HG02642 (cell line): ENCODE results near the gene TRAK1.
"Not testable (repeated sequence)": the region's sequence is repeated elsewhere in the genome, so short reads cannot be mapped to it uniquely, and the experiment has no call there.

ENCODE experiments used
- ATAC-seq: cut with Tn5 transposase; IDR thresholded peaks from one replicate; pipeline ENCODE4 v1.9.1; 2021; ENCODE audit warnings: mild to moderate bottlenecking; ENCODE audit not compliant: unreplicated experiment, poor library complexity

TRAK1 gene, protein sequence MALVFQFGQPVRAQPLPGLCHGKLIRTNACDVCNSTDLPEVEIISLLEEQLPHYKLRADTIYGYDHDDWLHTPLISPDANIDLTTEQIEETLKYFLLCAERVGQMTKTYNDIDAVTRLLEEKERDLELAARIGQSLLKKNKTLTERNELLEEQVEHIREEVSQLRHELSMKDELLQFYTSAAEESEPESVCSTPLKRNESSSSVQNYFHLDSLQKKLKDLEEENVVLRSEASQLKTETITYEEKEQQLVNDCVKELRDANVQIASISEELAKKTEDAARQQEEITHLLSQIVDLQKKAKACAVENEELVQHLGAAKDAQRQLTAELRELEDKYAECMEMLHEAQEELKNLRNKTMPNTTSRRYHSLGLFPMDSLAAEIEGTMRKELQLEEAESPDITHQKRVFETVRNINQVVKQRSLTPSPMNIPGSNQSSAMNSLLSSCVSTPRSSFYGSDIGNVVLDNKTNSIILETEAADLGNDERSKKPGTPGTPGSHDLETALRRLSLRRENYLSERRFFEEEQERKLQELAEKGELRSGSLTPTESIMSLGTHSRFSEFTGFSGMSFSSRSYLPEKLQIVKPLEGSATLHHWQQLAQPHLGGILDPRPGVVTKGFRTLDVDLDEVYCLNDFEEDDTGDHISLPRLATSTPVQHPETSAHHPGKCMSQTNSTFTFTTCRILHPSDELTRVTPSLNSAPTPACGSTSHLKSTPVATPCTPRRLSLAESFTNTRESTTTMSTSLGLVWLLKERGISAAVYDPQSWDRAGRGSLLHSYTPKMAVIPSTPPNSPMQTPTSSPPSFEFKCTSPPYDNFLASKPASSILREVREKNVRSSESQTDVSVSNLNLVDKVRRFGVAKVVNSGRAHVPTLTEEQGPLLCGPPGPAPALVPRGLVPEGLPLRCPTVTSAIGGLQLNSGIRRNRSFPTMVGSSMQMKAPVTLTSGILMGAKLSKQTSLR

DNA sequence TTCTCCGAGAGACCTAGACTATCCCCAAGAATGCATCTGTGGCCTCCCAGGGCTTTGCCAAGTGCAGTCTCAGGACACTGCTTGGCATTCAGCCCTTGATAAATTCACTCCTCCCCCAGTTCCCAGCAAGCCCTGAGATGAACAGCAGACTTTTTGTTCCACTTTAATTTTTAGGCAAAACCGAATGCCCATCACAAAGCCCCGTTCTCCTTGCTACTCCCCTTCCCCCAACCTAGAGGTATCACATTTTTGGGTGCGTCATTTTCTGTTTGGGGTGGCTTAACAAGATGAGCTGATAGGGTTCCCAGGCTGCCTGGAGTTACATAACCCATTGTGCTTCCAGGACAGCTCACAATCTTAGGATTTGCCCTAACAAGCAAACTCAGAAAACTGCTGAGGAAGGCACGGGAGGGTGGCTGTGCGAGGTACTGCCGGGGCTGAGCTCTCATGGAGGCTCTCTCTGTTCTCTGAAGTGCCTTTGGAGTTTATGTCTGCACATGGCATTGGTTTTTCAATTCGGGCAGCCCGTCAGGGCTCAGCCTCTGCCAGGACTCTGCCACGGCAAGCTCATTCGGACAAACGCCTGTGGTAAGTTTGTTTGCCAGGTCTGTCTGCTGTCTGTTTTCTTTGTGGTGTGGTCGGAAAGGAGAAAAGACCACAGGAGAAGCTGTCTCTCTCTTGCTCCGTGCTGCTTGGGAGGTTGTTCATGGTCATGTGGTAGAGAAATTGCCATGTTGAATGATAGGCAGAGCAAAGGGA, at the start of gene TRAK1:
Gene TRAK1 (plus strand): TSS at position 385 of the 759 bp plus-strand sequence. CDS start 113 bp downstream, at position 498.
- ATAC-seq = no peak

DNA sequence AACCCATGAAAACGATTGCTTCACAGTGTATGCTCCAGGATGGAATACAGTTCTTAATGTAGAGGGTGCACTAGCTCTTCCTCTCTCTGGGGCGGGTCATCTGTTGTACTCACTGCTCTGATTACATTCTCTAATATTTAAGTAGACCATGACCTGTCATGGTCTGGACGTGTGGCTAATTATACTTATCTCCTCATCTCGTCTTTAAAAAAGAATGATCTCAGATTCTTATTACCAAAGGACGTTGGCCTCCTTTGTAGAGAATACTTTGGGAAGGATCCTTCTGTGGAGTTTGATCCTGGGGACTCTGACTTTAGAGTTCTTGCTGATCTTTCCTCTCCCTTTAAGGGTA, 48.4 kb upstream of the TRAK1 start:
- no peak for ATAC-seq

DNA sequence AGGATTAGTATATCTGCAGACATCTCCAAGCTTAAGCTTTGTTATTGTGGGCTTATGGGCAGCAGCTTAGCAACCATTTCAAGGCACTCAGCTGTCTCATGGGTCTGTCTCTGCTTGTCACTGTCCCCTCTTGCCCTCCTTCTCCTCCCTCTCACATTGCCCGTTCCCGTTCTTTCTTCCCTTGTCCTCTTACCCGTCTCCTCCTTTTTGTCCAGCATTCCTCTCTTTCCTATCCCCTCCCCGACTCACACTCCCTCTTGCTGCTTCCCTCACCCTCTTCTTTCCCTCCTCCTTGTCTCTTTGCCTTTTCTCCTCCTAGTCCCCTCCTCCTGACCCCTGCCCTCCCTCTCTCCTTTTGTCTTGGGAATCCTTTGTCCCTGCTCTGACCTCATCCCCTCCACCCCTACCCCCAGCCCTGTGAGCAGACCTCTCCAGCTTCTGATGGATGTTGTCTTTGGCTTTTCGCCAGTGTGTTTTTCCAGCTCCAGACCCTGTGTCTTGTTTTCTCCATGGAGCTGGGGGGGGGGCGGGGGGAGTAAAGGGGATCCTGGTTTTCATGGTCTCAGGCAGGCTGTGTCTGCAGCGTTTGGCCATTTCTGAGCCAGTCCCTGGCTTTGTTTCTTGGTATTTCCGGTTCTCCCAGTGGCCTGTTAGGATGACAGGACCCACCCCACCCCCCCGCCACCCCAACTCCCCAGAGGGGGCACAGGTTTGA, 47.9 kb upstream of the TRAK1 start:
- ATAC-seq = no peak

DNA sequence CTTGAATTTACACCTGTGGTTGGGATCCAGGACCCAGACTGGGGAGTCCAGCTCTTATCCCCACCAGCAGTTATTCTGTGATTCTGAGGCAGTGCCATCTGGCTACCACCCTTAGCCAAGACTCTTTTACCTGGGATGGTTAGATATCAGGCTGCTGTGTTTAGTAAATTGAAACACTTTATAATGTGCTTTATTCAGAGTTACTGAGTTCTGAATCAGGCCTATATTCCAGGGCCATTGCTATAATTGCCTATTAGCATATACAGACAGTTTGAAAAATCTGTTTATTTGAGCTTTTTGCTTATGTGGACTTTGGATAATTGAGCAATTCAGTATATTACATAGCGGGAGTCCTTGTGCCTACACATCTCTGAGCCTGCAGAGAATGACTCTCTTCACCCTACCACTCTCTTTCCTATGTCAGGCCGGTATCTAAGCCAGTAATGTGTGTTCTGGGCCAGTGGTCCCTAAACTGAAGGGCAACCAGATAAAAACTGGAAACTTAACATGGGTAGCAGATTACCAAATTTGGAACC, 45.4 kb upstream of the TRAK1 start:
- ATAC-seq = no peak

DNA sequence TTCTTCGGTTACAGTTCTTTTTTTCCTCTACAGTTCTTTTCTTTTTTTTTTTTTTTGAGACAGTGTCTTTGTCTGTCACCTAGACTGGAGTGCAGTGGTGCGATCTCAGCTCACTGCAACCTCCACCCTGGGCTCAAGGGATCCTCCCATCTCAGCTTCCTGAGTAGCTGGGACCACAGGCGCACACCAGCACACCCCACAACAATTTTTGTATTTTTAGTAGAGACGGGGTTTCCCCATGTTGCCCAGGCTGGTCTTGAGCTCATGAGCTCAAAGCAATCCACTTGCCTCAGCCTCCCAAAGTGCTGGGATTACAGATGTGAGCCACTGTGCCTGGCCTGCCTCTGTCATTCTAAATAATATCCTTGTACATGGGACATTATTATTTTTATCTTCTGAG, 42.6 kb upstream of the TRAK1 start:
- not testable (repeated sequence) for ATAC-seq

- ATAC-seq = no peak
These were observed 41.0 kb upstream of the TRAK1 start for GRCh38 chr3:42050126-42050525.

- no peak for ATAC-seq
These were observed 39.6 kb upstream of the TRAK1 start for GRCh38 chr3:42051384-42052131.

DNA sequence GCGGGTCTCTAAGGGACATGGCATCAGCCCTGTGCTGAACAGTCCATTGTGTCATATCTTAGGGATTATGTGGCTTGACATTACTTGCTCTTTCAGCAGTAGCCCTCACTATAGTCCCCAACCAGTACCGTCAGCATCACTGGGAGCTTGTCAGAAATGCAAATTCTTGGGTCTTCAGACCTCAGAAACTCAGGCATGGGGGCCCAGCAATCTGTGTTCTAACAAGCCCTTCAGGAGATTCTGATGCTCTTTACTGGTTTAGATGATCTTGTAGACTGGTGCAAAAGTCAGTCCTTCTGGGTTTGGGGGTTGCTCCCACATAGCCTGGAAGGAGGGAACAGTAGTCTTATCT, 39.0 kb upstream of the TRAK1 start:
- ATAC-seq = peak; percentile 58

GRCh38 chr3:42052484-42053351, 38.4 kb upstream of the TRAK1 start:
- ATAC-seq = no peak

DNA sequence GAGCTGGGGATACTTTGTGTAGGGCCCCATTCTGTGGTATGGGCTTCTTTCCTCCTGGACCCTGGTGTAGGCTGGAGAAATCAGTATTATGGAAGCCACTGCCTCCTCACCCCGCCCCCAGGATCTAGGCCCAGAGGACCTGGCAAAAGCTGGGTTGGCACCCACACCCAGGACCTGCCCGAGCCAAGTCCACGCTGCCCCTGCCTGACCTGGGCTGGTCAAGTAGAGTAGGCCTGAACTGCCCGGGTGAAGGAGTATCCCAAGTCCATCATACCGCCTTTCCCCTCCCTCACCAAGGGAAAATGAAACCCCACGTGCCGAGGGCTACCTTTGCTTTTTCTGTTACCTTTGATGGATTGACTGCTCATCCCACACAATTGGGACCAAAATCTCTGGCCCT, 37.7 kb upstream of the TRAK1 start:
- ATAC-seq = no peak

DNA sequence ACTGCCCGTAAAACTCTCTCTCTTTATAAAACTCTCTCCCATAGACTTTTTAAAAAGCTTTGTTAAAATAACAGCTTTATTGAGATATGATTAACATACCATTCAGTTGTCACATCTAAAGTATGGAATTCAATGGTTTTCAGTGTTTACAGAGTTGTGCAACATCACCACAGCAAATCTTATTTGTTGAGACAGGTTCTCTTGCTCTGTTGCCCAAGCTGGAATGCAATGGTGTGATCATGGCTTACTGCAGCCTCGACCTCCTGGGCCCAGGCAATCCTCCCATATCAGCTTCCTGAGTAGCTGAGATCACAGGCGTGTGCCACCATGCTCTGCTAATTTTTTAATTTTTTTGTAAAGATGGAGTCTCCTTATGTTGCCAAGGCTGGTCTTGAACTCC, 35.9 kb upstream of the TRAK1 start:
- ATAC-seq = no peak

- ATAC-seq = no peak
These were observed 34.3 kb upstream of the TRAK1 start for GRCh38 chr3:42056840-42057239.

GRCh38 chr3:42057561-42058211, 33.5 kb upstream of the TRAK1 start:
- peak; percentile 67 for ATAC-seq

DNA sequence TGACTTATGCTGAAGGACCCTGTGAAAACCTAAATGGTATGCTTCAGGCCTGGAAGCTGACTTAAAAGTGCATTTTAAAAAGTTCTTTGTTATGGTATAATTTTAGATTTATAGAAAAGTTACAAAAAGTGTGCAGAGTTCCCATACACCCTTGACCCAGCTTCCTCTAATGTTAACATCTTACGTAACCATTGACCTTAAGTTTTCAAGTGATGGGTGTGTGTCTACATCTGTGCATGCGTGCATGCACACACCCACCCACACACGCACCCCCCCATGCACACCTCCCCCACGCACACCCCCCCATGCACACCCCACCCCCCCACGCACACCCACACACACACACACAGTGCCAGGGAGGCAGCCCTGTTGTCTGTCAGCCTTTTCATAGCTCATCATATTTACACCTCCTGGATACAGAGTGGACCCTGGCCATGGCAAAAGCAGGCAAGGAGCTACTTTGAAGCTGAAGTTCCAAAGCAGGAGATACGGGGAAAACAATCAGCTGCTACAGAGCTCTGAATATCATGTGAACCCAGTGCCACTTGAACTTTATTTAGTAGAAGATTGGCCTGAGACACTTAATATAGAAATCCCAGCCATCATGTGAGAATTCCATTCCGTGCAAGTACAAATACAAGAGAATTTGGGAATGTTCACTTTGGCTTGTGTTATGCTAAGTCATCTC, 30.0 kb upstream of the TRAK1 start:
- ATAC-seq = no peak

DNA sequence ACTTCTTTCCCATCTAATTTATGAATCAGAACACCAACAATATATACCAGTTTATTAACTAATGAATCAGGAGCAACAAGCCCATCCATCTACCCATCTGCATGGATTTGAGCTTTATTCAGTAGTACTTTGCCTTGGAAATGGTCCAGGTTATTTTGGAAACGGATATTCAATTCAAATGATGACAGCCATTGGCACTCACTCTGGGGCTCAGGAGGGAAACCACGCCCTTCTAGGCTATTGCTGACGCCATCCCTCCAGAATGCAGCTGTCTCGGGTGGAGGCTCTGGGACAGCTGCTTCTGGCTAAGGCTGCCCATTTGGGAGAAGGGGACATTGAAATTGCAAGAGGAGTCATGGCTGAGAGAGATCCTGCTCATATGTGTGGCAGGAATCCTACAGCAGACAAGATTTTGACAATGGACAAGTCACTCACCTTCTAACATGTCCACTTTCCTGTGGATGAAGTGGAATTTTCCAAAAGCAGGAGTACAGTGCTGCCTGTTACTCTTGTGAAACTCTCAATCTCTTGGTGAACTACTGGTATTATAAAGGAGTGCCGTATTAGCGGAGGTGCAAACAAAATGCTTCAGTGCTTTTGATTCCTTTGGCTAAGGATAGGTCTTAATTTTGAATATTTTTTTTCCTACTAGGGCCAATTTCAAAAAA, 29.3 kb upstream of the TRAK1 start:
- ATAC-seq = no peak

GRCh38 chr3:42062464-42062863, 28.7 kb upstream of the TRAK1 start:
- ATAC-seq = no peak

GRCh38 chr3:42063888-42064287, 27.3 kb upstream of the TRAK1 start:
- no peak for ATAC-seq
